A549 (cell line): Measurements from ENCODE around the gene ENGASE. TPM values are rescaled to one million over a fixed set of nuclear protein-coding genes. Genes with fewer than 3 reads are reported as not detected.

Experiments used
- ATAC-seq, 2 experiments: fragments of 200-7000 bp in 1 of 2; fragments of >200 bp in 1 of 2; cut with Nextera tagmentation in 1 of 2; cut with Tn5 transposase in 1 of 2; 3 replicates each; pipeline versions ENCODE4 v1.8.0 to v1.9.1; 2018 to 2020; ENCODE audit warnings: mild to moderate bottlenecking in 1 of 2, moderate library complexity in 1 of 2
- CTCF ChIA-PET: fragments of 300-600 bp; sonication (Branson Sonifier 250); formaldehyde crosslinking; extraction: SDS; loops from one replicate; lab custom pipeline; 2021; ENCODE audit warnings: antibody characterized with exemption, inconsistent platforms; lab: Yijun Ruan, JAX
- POLR2A ChIA-PET: fragments of 350-600 bp; formaldehyde crosslinking; extraction: SDS; loops from one replicate; lab custom pipeline; 2021; ENCODE audit warnings: antibody characterized with exemption, inconsistent platforms; lab: Yijun Ruan, JAX
- DNase-seq, 2 experiments: peaks; one replicate each; pipeline versions ENCODE4 v3.0.0 to v3.0.0-alpha.2; 2011 to 2016; ENCODE audit warnings: low read depth in 1 of 2, low spot score in 1 of 2
- FAIRE-seq: peaks from 2 replicates; lab custom pipeline; 2011; peaks lifted over from hg19 to GRCh38; lab: Jason Lieb, UNC
- H3K27ac ChIP-seq, 2 experiments: fragments of >200 bp; sonication (Bioruptor Twin); formaldehyde crosslinking; 3 replicates each; pipeline ENCODE4 v1.5.1; 2016 to 2017
- H3K4me1 ChIP-seq: fragments of >200 bp; sonication (Bioruptor Twin); formaldehyde crosslinking; 3 replicates; pipeline ENCODE4 v1.6.1; 2016
- H3K4me2 ChIP-seq: fragments of >200 bp; sonication (Bioruptor Twin); formaldehyde crosslinking; 3 replicates; pipeline ENCODE4 v1.6.1; 2016
- H3K4me3 ChIP-seq: fragments of >200 bp; sonication (Bioruptor Twin); formaldehyde crosslinking; 3 replicates; pipeline ENCODE4 v1.5.1; 2016
- H3K9me3 ChIP-seq: fragments of >200 bp; sonication (Bioruptor Twin); formaldehyde crosslinking; 3 replicates; pipeline ENCODE4 v1.6.1; 2016
- ATOH8 ChIP-seq: fragments of 250-450 bp; sonication (Bioruptor Pico); IDR thresholded peaks from 2 replicates; pipeline ENCODE4 v1.5.0; 2020; ENCODE audit warnings: low read depth, mild to moderate bottlenecking, moderate library complexity
- BCL3 ChIP-seq: fragments of >200 bp; sonication (Bioruptor Twin); formaldehyde crosslinking; IDR thresholded peaks from 3 replicates; pipeline ENCODE4 v1.6.1; 2016
- CBX2 ChIP-seq: fragments of 200-600 bp; sonication (generic); IDR thresholded peaks from 2 replicates; pipeline ENCODE4 v1.6.1; 2016; ENCODE audit warnings: low read depth, mild to moderate bottlenecking, borderline replicate concordance
- CBX8 ChIP-seq: fragments of 200-600 bp; sonication (generic); IDR thresholded peaks from 2 replicates; pipeline ENCODE4 v1.6.1; 2016
- CEBPB ChIP-seq, 2 experiments: fragments of >200 bp in 1 of 2; sonication (Bioruptor Twin) in 1 of 2; formaldehyde crosslinking in 1 of 2; IDR thresholded peaks; 2 replicates each; pipeline ENCODE4 v1.6.1; 2012 to 2016
- CHD2 ChIP-seq: fragments of 150-350 bp; IDR thresholded peaks from 2 replicates; pipeline ENCODE4 v1.6.1; 2014; ENCODE audit warnings: low read length; ENCODE audit not compliant: partially characterized antibody
- CTCF ChIP-seq: fragments of >200 bp; sonication (Bioruptor Twin); formaldehyde crosslinking; IDR thresholded peaks from 3 replicates; pipeline ENCODE4 v1.5.1; 2016
- E2F6 ChIP-seq: IDR thresholded peaks from 2 replicates; pipeline ENCODE4 v1.6.1; 2012; ENCODE audit warnings: low read depth, borderline replicate concordance
- EP300 ChIP-seq, 2 experiments: fragments of >200 bp; sonication (Bioruptor Twin); formaldehyde crosslinking; IDR thresholded peaks; 2 replicates in 1 of 2; 3 replicates in 1 of 2; pipeline ENCODE4 v1.6.1; 2016 to 2017
- FOSB ChIP-seq: fragments of 250-450 bp; sonication (Bioruptor Pico); IDR thresholded peaks from 2 replicates; pipeline ENCODE4 v1.5.0; 2020; ENCODE audit warnings: mild to moderate bottlenecking, moderate library complexity
- GATA3 ChIP-seq: IDR thresholded peaks from 2 replicates; pipeline ENCODE4 v1.6.1; 2012; ENCODE audit warnings: borderline replicate concordance
- HEYL ChIP-seq: fragments of 250-450 bp; sonication (Bioruptor Pico); IDR thresholded peaks from 2 replicates; pipeline ENCODE4 v1.8.0; 2021; ENCODE audit warnings: mild to moderate bottlenecking, moderate library complexity
- HOXB13 ChIP-seq: fragments of 250-450 bp; sonication (Bioruptor Pico); IDR thresholded peaks from 2 replicates; pipeline ENCODE4 v1.5.0; 2020; ENCODE audit warnings: low read depth, mild to moderate bottlenecking, moderate library complexity
- HOXB5 ChIP-seq: fragments of 250-450 bp; sonication (Bioruptor Pico); IDR thresholded peaks from 2 replicates; pipeline ENCODE4 v1.5.0; 2020; ENCODE audit warnings: mild to moderate bottlenecking, moderate library complexity
- JUN ChIP-seq, 2 experiments: fragments of >200 bp; sonication (Bioruptor Twin); formaldehyde crosslinking; IDR thresholded peaks; 2 replicates in 1 of 2; 3 replicates in 1 of 2; pipeline ENCODE4 v1.6.1; 2016 to 2017
- JUNB ChIP-seq: fragments of >200 bp; sonication (Bioruptor Twin); formaldehyde crosslinking; IDR thresholded peaks from 2 replicates; pipeline ENCODE4 v1.6.1; 2016
- KDM5A ChIP-seq: fragments of 200-600 bp; sonication (generic); IDR thresholded peaks from 2 replicates; pipeline ENCODE4 v1.6.1; 2016; ENCODE audit warnings: antibody characterized with exemption, mild to moderate bottlenecking
- MAFK ChIP-seq: fragments of 450-650 bp; IDR thresholded peaks from 2 replicates; pipeline ENCODE4 v1.6.1; 2014; ENCODE audit not compliant: partially characterized antibody
- MYC ChIP-seq: IDR thresholded peaks from 2 replicates; pipeline ENCODE4 v1.6.1; 2012; ENCODE audit warnings: mild to moderate bottlenecking, inconsistent platforms, low read length, improper control_type of control experiment, borderline replicate concordance
- NFE2L2 ChIP-seq: fragments of 150-350 bp; conservative IDR thresholded peaks from 2 replicates; pipeline ENCODE4 v1.6.1; 2014; ENCODE audit warnings: low read length
- NR3C1 ChIP-seq: fragments of >200 bp; sonication (Bioruptor Twin); formaldehyde crosslinking; IDR thresholded peaks from 3 replicates; pipeline ENCODE4 v1.6.1; 2017
- PHF8 ChIP-seq: fragments of 200-600 bp; sonication (generic); IDR thresholded peaks from 2 replicates; pipeline ENCODE4 v1.6.1; 2016; ENCODE audit warnings: low read depth, mild to moderate bottlenecking, antibody characterized with exemption, moderate library complexity, borderline replicate concordance
- RARB ChIP-seq: fragments of 250-450 bp; sonication (Bioruptor Pico); IDR thresholded peaks from 2 replicates; pipeline ENCODE4 v1.8.0; 2021; ENCODE audit warnings: mild to moderate bottlenecking, moderate library complexity
- REST ChIP-seq: fragments of 200-600 bp; sonication (generic); IDR thresholded peaks from 2 replicates; pipeline ENCODE4 v1.6.1; 2016; ENCODE audit warnings: antibody characterized with exemption, mild to moderate bottlenecking, moderate library complexity
- TP53 ChIP-seq: fragments of 250-450 bp; sonication (Bioruptor Pico); IDR thresholded peaks from 2 replicates; pipeline ENCODE4 v1.5.0; 2021; ENCODE audit warnings: mild to moderate bottlenecking, moderate library complexity
- ZC3H11A ChIP-seq: fragments of 450-650 bp; IDR thresholded peaks from 2 replicates; pipeline ENCODE4 v1.6.1; 2014; ENCODE audit warnings: antibody characterized with exemption, mild to moderate bottlenecking
- ZFP36 ChIP-seq: fragments of 450-650 bp; IDR thresholded peaks from 2 replicates; pipeline ENCODE4 v1.6.1; 2014; ENCODE audit warnings: borderline replicate concordance; ENCODE audit not compliant: partially characterized antibody
- ZSCAN20 ChIP-seq: fragments of 250-450 bp; sonication (Bioruptor Pico); IDR thresholded peaks from 2 replicates; pipeline ENCODE4 v1.8.0; 2022; ENCODE audit warnings: mild to moderate bottlenecking, moderate library complexity
- WGBS: methylation state at CpG from one replicate; pipeline ENCODE4 v1.1.6; 2017; ENCODE audit errors: missing lambda C conversion rate; 5-methylcytosine and 5-hydroxymethylcytosine counted together
- polyA plus RNA-seq, 4 experiments: library from polyadenylated mRNA; depleted of rRNA in 3 of 4; stranded (reverse); fragments of >200 nt; fragmentation: RNase III in 1 of 4; extraction: RNeasy Plus Mini Kit Qiagen cat#74134 plus additional on column Dnase treatment in 1 of 4; gene quantifications; 2 replicates in 3 of 4; 3 replicates in 1 of 4; pipeline ENCODE4 v1.2.3, GENCODE V29; 2011 to 2017

Gene ENGASE
- polyA plus RNA-seq, 2 of the 4 experiments (the other 2 are of a cell fraction) = 13.4 to 41.7 TPM

GRCh38 chr17:79093270-79093669 lies 18.6 kb downstream of the ENGASE start:
- FAIRE-seq (no peak), DNase-seq (no peak)
- CTCF ChIA-PET = interaction anchor here (1.0 to 19.8 kb wide), 7 partner anchors 10 to 307 kb away, joined by 3 to 555 read pairs (median 8); no protein-coding TSS in a partner anchor
- TF ChIP-seq ZFP36 = no peak
- no peak for TF ChIP-seq HEYL (CRISPR knock-in tag)
- no peak for TF ChIP-seq HOXB13 (CRISPR knock-in tag)
- TF ChIP-seq ZSCAN20 (CRISPR knock-in tag) = no peak
- no peak for TF ChIP-seq FOSB
- no peak for TF ChIP-seq PHF8
- TF ChIP-seq JUNB = no peak
- TF ChIP-seq RARB (CRISPR knock-in tag) = no peak
- TF ChIP-seq CEBPB (IDR thresholded peaks at IDR 0.05) = no peak
- TF ChIP-seq CHD2 = no peak
- TF ChIP-seq CBX8 = no peak
- TF ChIP-seq TP53 = no peak
- TF ChIP-seq NR3C1 = no peak
- TF ChIP-seq ATOH8 (CRISPR knock-in tag) = no peak
- no peak for TF ChIP-seq BCL3
- no peak for TF ChIP-seq REST
- TF ChIP-seq GATA3 = no peak
- TF ChIP-seq, all 56 proteins: peak for 0
- POLR2A ChIA-PET = interaction anchor here (1.0 kb wide), 1 partner anchor 11 kb away, joined by 5 read pairs; no protein-coding TSS in a partner anchor
- Histone ChIP-seq H3K9me3 (no peaks in the 10 kb centered on the region), H3K27ac (no peak overlapping the region), H3K4me2 (no peak overlapping the region), H3K4me3 (no peak overlapping the region), H3K4me1 (0 out of 3 replicates have a peak, but pooled peaks cover 6% of the 10 kb centered on the region)
- 83% methylated on average over 8 of the region's 8 CpGs for WGBS
- no peak for ATAC-seq

GRCh38 chr17:79094261-79094660 lies 19.6 kb downstream of the ENGASE start:
- H3K4me1 ChIP-seq = 0 out of 3 replicates have a peak, but pooled peaks cover 6% of the 10 kb centered on the region
- no peak overlapping the region for H3K27ac ChIP-seq
- H3K4me3 ChIP-seq = no peak overlapping the region
- POLR2A ChIA-PET = no interaction called here
- 89% methylated on average over 16 of the region's 17 CpGs for WGBS
- H3K9me3 ChIP-seq = no peaks in the 10 kb centered on the region
- DNase-seq = no peak
- no peak for ATAC-seq
- no peak for FAIRE-seq
- no peak overlapping the region for H3K4me2 ChIP-seq
- TF ChIP-seq PHF8 (no peak), JUN (IDR thresholded peaks at IDR 0.05) (no peak), HEYL (CRISPR knock-in tag) (no peak), ZFP36 (no peak), MAFK (no peak), MYC (no peak), CHD2 (no peak), EP300 (IDR thresholded peaks at IDR 0.05) (no peak), CTCF (no peak), ZC3H11A (no peak), CBX2 (no peak), KDM5A (no peak), E2F6 (no peak), NFE2L2 (no peak), HOXB5 (CRISPR knock-in tag) (no peak)
- TF ChIP-seq, all 56 proteins: peak for 0
- CTCF ChIA-PET = interaction anchor here (0.8 to 19.8 kb wide), 10 partner anchors 9 to 648 kb away, joined by 3 to 555 read pairs (median 6); no protein-coding TSS in a partner anchor
